ENCODE results near the gene L3MBTL1.

L3MBTL1 gene

DNA sequence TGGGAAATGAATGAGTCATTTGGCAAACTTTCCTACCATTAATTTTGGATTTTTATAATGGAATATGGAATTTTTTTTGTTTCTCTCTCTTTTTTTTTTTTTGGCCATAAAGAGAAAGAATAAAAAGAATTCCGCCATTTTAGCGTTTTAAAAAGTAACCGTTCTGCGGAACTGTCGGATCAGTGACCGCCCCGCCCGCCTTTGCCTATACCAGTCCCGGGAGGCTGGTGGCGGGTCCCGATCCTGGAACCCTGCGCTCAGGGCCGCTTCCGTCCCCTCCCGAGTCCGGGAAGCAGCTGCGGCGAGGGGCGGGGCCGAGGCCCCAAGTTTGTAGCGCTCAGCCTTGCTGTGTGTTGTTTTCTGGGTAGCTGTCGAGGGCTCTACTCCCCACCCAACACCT, 609 bp downstream of the L3MBTL1 start:
- no peak for DNase-seq

DNA sequence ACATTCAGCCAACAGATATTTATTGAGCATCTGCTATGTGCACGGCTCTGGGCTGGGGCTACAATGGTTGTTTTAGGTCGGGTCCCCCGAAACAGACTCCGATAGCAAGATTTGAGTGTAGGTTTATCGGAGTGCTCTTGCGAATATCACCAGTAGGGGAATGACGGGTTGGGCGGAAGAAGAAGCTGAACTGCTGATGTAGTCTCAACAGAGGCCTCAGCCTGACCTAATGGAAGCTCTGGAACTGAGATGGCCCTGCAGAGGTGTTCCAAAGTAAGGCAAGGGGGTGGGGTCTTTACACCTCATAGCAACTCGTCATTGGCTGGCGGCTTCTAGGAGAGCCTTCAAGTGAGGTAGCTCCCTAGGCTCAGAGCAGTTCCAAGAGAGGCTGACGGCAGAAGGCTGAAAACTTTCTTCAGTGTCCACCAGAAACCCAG, 1.1 kb downstream of the L3MBTL1 start:
- no peak for DNase-seq

DNA sequence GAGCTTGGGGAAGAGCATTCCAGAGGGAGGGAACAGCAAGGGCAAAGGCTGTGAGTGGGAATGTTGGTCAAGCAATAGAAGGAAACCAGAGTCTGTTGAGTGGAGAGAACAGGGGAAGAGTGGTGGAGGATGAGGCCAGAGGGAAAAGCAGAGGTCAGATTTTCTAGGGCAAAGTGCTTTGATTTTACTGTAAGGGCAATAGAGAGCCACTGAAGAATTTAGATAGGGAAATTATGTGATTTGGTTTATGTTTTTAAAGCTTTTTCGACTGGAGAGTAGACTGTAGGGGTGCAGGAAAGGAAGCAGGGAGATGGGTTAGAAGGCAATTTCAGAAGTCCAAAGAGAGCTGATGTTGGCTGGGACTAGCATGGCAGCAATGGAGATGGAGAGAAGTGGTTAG, 4.4 kb downstream of the L3MBTL1 start:
- DNase-seq = no peak

DNA sequence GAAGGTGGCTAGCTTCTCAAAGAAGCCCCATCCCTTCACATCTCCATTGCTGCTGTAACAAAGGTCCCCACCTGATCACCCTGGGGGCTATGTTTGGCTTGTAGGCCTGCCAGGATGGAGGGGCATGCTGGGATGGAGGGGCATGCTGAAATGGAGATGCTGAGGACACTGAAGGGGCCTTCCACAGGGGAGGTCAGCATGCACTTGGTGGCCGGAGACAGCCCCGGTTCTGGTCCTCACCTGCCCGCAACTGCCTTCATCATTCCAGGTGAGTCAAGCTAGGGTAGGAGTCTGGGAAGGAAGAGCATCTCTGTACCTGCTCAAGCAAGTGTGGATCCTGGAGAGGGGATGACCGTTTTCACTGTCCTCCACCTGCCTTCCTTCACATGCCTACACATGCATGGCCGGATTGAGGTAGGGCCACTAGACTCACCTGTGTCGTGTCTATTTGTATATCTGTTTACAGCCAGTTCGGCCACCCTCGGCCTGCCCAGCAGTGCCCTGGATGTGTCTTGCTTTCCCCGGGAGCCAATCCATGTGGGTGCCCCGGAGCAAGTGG, 6.0 kb downstream of the L3MBTL1 start:
- DNase-seq = no peak

DNA sequence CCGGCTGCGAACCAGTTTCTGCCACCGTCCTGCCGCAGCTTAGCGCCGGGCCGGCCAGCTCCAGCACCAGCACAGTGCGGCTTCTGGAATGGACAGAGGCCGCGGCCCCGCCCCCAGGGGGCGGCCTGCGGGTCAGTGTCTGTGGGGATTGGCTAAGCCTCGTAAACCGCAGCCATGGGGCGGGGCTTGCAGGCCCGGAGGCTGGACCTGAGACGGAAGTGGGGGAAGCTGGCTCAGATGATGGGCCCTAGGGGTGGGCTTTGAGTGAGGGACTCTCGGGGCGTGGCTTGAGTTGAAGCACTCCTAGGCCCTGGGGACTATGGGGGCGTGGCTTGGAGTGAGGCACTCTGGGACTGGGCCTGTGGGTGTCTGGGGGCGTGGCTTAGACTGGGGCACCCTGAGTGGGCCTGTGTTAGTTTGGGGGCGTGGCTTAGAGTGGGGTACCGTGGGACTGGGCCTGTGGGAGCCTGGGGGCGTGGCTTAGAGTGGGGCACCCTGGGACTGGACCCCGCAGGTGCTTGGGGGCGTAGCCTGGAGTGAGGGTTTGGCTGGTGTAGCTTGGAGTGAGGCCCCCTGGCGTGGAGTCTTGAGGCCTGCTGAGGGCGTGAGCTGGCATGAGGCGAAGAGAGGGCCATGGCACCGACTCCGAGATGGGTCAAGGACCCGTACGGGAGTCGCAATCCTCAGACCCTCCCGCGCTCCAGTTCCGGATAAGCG, 6.6 kb downstream of the L3MBTL1 start:
- DNase-seq = peak; percentile 89 to 91

DNA sequence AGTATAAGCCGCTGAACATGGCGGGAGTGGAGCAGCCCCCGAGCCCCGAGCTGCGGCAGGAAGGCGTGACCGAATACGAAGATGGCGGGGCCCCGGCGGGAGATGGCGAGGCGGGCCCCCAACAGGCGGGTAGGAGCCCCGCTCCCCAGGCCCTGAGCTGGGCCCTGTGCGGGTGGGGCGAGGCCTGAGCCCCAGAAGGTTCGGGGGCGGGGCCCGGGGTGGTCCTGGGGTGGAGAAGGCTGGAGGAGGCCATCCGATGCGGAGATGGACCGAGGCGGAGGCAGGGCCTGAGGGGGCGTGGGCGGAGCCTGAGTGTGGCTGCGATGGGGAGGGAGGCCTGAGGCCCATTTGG, 7.1 kb downstream of the L3MBTL1 start:
- no peak for DNase-seq

DNA sequence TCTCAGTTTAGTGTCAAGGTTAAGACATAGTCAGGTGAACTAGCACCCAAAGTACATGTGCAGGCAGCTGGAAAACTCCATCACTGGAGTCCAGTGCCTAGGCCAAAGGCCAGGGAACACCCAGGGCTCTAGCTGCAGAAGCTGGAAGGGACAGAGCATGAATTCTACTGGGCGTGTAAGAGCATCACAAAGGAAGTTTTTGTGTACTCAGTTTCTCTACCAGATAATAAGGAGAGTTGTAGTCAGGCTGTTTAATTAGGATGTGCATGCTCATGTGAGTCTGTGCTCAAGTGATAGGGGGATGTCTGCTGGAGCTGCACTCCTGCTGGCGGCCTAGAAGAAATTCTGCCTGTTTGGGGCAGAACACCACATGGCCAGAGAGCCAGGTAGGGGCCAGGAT, 8.1 kb downstream of the L3MBTL1 start:
- DNase-seq = no peak

DNA sequence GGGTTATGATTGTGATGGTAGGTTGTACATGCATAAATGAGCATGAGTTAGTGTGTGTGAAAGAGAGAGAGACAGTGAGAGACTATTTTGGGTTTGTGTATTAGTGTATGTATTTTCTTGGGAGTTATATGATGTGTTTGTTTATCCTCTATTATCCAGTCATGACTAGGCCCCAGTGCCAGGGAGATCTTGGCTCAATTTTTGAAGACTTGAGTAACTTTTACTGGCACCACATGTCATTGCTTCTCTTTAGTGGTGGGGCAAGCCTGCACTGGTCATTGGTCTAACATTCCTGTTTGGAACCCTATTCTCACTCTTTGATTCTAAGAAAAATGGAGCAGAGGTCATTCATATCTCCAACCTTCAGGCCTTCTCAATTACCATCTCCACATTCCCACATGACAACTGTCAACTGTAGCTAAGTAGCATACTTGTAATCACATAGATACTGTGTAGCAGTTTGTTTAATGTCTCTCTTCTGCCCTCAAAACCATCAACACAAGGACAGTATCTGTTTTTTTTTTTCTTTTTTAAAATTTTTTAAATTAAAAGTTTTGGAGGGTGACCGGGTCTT, 8.8 kb downstream of the L3MBTL1 start:
- DNase-seq = no peak

DNA sequence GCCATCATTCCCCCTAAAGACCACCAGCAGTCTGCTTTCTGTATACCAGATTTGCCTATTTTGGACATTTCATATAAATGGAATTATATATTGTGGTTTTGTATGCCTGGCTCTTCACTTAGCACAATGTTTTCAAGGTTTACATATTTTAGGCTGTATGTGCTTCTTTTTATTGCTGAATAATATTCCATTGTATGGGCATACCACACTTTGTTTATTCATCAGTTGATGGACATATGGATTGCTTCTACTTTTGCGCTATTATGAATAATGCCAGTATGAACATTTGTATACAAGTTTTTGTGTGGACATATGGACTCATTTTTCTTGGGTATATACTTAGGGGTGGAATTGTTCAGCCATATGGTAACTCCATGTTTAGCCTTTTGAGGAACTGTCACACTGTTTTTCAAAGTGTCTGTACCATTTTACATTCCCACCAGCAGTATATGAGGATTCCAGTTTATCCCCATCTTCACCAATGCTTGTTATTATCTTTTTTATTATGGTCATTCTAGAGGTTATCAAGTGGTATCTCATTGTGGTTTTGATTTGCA, 12.7 kb downstream of the L3MBTL1 start:
- DNase-seq = no peak

DNA sequence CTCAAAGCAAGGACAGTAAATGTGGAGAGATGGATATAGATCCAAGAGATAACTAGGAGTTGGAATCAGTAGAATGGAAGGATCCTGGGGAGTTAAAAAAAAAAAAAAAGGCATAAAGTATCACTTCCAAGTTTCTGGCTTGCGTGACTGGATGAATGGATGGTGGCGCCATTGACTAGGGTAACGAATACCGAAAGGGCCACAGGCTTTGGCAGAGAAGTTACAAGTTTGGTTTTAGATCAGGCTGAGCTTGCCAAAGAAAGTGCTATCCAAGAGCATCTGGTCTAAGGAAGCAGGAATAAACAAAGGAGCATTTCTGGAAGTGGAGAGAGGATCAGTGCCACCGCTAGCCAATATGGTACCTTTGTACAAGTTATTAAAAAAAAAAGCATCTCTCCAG, 17.5 kb downstream of the L3MBTL1 start:
- no peak for DNase-seq

DNA sequence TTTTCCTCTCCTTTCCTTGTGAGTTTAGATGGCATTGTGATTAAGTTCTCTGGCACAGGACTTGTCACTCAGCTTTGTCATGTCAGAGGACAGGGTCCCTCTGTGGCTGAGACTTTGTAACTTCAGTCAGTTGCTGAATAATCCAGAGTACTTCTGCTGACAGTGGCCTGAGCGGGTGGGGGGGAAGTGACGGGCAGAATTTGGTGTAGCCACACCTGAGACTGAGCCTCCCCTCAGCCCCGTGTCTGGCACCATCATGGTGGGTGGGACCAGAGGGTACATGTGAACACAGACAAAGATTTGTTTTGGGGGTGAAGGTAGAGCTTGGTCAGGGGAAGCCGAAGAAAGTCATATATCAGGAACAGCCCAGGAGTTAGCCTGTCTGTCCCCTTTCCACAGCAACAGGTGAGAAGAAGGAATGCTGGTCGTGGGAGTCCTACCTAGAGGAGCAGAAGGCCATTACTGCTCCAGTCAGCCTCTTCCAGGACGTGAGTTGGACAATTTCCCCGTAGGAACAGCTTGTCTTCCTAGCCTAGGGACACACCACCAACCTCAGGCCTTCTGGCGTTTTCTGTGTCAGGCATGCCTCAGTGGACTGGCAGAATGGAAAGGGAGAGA, 20.9 kb downstream of the L3MBTL1 start:
- no peak for DNase-seq

DNA sequence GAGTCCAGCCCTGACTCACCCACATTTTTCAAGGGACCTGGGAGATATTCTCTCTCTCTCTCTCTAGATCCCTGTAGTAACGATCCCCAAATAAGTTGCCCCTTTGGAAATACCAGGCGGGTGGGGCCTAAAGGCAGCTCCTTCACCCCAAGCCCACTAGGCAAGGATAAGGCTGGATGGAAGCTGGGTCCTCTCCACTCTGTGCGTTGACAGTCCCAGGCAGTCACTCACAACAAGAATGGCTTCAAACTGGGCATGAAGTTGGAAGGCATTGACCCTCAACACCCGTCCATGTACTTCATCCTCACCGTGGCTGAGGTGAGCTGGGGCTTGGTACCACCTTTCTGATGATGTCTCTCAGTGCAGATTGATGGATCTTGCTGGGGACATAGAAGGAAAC, 21.6 kb downstream of the L3MBTL1 start:
- DNase-seq = no peak

DNA sequence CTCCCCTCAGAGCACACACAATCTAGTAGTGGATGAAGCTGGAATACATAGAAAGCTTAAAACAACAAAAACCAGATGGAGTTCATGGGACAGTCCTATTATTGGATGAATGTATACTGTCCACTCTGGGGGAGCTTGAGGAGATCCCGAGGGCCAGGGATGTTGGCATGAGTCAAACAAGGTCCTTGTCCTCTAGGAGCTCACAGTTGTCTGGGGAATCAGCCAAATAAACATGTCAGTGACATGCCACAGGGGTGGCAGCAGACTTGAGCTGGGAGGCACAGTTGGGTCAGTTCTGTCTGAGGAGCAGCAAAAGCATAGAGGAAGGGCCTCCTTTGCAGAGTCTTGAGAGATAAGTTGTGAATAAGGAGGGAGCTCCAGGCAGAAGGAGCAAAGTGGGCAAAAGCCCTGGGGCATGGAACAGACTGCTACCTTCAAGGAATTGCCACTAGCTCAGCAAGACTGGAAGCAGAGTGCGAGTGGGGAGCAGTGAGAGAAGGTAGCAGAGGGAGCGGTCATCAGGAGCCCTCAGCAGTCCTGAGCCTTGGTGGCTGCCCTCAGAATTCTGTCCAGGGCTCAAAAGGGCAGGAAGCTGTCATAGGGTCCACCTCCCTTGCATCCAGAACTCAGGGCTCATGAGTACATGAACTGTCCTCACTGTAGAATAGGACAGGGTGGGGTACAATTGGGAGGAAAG, 22.1 kb downstream of the L3MBTL1 start:
- no peak for DNase-seq

DNA sequence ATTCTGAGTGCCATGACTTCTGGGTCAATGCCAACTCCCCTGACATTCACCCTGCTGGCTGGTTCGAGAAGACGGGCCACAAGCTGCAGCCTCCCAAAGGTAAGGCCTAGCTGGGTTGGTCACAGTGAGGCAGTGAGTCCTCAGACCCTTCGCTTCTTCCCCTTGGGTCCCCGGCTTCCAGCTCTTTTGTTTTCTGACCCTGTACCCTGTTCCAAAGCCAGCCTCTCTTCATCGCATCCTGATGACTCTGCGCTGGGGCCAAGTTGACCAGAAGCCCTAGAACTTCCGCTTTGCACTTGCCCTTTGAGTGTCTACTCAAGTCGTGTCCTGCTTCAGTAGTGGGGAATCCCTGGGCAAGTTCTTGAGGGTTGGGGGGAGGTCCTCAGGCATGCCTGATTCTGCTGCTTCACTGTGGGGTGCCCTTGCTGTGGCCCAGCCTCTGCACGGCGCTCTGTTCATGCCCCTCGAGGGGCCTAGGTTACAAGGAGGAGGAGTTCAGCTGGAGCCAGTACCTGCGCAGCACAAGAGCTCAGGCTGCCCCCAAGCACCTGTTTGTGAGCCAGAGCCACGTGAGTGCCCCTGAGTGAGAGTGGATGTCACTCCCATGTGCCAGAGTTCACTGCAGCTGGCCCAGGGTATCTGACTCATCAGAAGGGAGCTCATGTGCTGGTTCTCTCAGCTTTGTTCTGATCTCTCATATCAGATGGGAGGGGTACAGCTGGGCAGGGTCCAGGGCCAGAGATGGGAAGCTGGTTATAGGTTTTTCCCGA, 23.0 kb downstream of the L3MBTL1 start:
- DNase-seq = no peak

DNA sequence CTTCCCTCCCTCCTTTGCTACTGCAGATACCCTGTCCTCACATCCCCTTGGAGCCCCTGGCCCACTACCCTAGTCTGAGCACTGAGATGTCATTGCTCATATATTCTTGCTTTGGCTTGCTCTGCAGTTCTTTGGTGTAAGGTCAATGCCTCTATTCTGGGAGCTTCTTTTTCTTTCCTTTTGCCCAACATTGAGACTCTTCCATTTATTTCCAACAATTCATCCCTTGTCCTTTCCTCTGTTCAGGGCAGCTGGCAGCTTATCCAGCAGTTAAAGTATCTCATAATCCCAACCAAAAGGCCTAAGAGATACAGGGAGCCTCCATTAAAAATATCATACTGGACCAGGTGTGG, 23.6 kb downstream of the L3MBTL1 start:
- DNase-seq = no peak

DNA sequence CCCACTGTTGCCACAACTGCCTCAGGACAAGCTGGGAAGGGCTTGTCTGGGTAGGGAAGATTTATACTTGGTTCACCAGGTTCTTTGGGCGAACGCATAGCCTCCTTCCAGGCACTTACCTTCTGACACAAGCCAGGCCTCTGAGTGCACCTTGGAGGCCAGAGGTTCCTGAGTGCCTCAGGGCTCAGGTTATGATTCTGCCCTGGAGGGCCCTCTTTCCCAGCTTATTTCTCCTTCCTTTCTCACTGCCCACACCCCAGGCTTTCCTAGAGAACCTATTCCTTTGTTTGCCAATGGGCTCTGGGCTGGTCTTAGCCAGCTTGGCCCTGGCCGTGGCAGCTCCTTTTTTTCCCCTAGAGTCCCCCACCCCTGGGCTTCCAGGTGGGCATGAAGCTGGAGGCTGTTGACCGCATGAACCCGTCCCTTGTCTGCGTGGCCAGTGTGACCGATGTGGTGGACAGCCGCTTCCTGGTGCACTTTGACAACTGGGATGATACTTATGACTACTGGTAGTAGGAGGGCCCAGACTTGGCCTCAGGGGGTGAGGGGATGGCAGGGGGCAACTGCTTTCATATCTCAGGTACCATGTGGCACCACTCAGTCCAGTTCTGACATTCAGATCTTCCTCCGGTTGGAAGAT, 25.0 kb downstream of the L3MBTL1 start:
- no peak for DNase-seq

DNA sequence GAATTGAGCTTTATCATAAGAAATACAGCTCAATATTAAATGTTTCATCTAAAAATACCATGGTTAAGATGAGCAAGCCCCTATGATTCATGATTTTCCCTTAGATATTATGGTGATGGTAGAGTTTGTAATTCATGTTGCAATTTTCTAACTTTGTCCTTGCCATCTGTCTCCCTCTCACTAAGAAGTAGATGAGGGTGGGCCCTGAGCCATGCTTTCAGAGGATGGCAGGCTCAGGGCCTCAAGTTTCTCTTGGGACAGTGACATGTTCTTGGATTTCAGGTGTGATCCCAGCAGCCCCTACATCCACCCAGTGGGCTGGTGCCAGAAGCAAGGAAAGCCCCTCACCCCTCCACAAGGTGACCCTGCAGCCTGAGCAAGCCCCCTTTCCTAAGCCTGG, 25.6 kb downstream of the L3MBTL1 start:
- no peak for DNase-seq

DNA sequence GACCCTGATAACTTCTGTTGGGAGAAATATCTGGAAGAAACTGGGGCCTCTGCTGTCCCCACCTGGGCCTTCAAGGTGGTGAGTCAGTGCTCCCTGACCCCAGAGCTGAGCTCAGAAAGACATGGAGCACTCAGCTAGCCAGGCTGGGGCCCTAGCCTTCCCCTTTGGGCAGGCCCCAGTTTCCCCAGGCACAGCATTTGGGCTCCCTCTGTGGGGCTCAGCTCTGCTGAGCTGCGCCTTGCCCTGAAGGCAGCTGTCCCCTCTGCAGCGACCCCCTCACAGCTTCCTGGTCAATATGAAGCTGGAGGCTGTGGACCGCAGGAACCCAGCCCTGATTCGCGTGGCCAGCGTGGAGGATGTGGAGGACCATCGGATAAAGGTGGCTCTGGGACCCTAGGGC, 26.5 kb downstream of the L3MBTL1 start:
- DNase-seq = no peak

DNA sequence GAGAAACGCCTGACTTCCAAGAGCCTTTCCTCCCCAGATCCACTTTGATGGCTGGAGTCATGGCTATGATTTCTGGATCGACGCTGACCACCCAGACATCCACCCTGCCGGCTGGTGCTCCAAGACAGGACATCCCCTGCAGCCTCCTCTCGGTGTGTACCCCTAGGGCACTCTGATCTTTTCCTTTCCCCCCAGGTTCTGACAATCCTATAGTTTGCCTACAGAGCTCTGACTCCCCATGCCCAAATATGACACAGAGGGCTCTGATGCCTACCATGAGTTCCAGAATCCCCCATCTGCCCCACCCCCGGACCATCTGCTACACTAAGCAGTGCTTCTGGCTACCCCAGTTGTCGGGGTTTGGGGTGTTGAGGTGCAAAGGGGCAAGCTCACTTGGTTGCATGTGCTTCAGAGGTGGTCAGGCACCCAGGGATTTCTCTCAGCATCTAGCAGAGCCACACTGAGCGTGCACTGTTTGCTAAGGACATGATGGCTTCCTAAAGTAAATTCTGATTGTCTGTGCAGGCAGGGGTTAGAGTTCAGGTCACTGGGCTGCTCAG, 27.4 kb downstream of the L3MBTL1 start:
- DNase-seq = no peak

DNA sequence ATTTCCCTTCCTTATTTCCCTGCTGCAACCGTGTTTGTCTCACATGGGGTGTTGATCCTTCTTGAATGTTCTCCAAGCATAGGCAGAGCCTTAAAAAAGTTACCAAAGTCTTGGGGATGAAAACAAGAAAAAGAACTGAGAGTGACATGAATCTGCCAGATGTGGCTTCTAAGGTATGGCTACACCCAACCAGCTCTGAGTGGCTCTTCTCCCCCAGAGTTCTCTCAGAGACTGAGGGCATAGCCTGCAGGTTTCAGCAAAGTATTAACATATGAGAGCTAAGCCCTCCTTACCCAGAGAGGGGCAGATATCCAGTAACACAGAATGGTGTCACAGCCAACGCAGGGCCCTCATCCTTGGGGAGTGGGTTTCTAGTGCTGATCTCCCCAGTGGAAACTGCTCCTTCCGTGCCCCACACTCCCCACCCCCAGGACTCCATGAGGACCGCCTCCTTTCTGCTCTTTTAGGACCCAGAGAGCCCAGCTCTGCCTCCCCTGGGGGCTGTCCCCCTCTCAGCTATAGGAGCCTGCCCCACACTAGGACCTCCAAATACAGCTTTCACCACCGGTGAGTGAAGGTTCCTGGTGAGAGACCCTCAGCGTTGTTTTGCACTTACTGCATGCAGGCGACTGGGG, 28.0 kb downstream of the L3MBTL1 start:
- DNase-seq = no peak
